Measurements from ENCODE around the gene MSI2. TPM values are rescaled to one million over a fixed set of nuclear protein-coding genes. Genes with fewer than 3 reads are reported as not detected.
A peak's percentile ranks its signal among the peaks of the same experiment; 100 is the strongest.

Gene MSI2
- total RNA-seq, 1 donor from 2014 or later, result 31.3 TPM

GRCh38 chr17:57607553-57608120 lies 351.3 kb downstream of the MSI2 start:
- intact Hi-C loops (cut with DNase I), result no loop called here
- no peaks in the 10 kb centered on the region for H3K9me3 ChIP-seq
- H3K27me3 ChIP-seq, result no peaks in the 10 kb centered on the region
- peaks cover 32% of the 10 kb centered on the region for H3K4me1 ChIP-seq
- H3K4me3 ChIP-seq, result no peak overlapping the region
- no peaks in the 10 kb centered on the region for H3K36me3 ChIP-seq
- TF ChIP-seq CTCF (IDR thresholded peaks at IDR 0.05), result no peak
- ATAC-seq (no peak), DNase-seq (peak; percentile 20)
- H3K27ac ChIP-seq, result no peak overlapping the region

GRCh38 chr17:57608369-57609124 lies 352.2 kb downstream of the MSI2 start:
- no peak for TF ChIP-seq CTCF (IDR thresholded peaks at IDR 0.05)
- intact Hi-C loops (cut with DNase I), result no loop called here
- no peaks in the 10 kb centered on the region for H3K27me3 ChIP-seq
- DNase-seq, result peak; percentile 31
- H3K27ac ChIP-seq, result no peak overlapping the region
- H3K4me3 ChIP-seq, result no peak overlapping the region
- peaks cover 25% of the 10 kb centered on the region for H3K4me1 ChIP-seq
- ATAC-seq, result no peak
- no peaks in the 10 kb centered on the region for H3K9me3 ChIP-seq
- no peaks in the 10 kb centered on the region for H3K36me3 ChIP-seq

- DNase-seq (peak; percentile 28), ATAC-seq (no peak)
- intact Hi-C loops (cut with DNase I), result no loop called here
- no peak for TF ChIP-seq CTCF (IDR thresholded peaks at IDR 0.05)
- no peaks in the 10 kb centered on the region for H3K27me3 ChIP-seq
- no peak overlapping the region for H3K27ac ChIP-seq
- peaks cover 18% of the 10 kb centered on the region for H3K4me1 ChIP-seq
- H3K9me3 ChIP-seq, result no peaks in the 10 kb centered on the region
- H3K36me3 ChIP-seq, result no peaks in the 10 kb centered on the region
- no peak overlapping the region for H3K4me3 ChIP-seq
Measured at GRCh38 chr17:57609125-57609877, 353.0 kb downstream of the MSI2 start.

GRCh38 chr17:57609878-57610270 lies 353.6 kb downstream of the MSI2 start:
- intact Hi-C loops (cut with DNase I), result no loop called here
- Histone ChIP-seq H3K36me3 (no peaks in the 10 kb centered on the region), H3K4me1 (peaks cover 12% of the 10 kb centered on the region), H3K27ac (no peak overlapping the region), H3K4me3 (no peak overlapping the region), H3K9me3 (no peaks in the 10 kb centered on the region), H3K27me3 (no peaks in the 10 kb centered on the region)
- ATAC-seq (no peak), DNase-seq (no peak)
- no peak for TF ChIP-seq CTCF (IDR thresholded peaks at IDR 0.05)

- no peaks in the 10 kb centered on the region for H3K27me3 ChIP-seq
- H3K27ac ChIP-seq, result no peak overlapping the region
- no peaks in the 10 kb centered on the region for H3K9me3 ChIP-seq
- TF ChIP-seq CTCF (IDR thresholded peaks at IDR 0.05), result no peak
- ATAC-seq (peak; percentile 38), DNase-seq (no peak)
- H3K4me1 ChIP-seq, result no peaks in the 10 kb centered on the region
- H3K4me3 ChIP-seq, result no peak overlapping the region
- no peaks in the 10 kb centered on the region for H3K36me3 ChIP-seq
- intact Hi-C loops (cut with DNase I), result no loop called here
Measured at GRCh38 chr17:57612202-57613071, 356.1 kb downstream of the MSI2 start.

All from upper lobe of right lung (tissue), 1 donor.